ENCODE results near the gene SLC23A2. TPM values are rescaled to one million over a fixed set of nuclear protein-coding genes. Genes with fewer than 3 reads are reported as not detected.
"Not testable (repeated sequence)": the region's sequence is repeated elsewhere in the genome, so short reads cannot be mapped to it uniquely, and the experiment has no call there.

SLC23A2 gene
- total RNA-seq, 8 experiments from 2014 or later, result 7.4 to 35.3 (median 15.4) TPM

DNA sequence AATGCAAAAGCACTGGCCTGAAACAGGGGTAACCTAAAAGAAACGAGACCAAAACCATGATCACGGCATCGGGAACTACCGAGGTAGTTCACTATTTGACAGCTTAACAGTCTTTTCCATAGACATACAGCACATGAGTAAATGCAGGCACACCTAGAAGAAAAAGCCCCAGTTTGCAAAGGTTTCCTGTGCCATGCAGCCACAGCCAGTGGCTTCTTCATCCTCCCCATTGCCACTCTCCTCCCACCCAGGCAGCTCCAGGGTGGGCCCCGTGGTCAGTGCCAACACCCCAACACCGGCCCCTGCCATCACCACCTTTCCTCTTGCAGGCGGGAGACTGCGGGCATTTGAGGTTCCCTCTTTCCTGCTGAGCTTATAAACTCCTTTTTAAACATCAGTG, 115.4 kb downstream of the SLC23A2 start:
- no peak for ATAC-seq (replicated peaks in 6 of 8)
- in situ Hi-C loops (cut with MboI; ENCODE audit: low pct_unique_long_range_greater_than_20kb in 2 of 9, low sequenced_read_pairs in 9 of 9, unreplicated experiment in 9 of 9), result no loop called here
- WGBS, 10 experiments, result 67 to 100% (median 93%) methylated on average over 1 to 6 of the region's 8 CpGs; no CpG with 5 or more reads in 2 of the 10 experiments
- no peak overlapping the region for H3K27ac ChIP-seq
- H3K4me3 ChIP-seq, result no peak overlapping the region
- H3K4me1 ChIP-seq (replicated peaks in 1 of 2), result no peaks in the 10 kb centered on the region

DNA sequence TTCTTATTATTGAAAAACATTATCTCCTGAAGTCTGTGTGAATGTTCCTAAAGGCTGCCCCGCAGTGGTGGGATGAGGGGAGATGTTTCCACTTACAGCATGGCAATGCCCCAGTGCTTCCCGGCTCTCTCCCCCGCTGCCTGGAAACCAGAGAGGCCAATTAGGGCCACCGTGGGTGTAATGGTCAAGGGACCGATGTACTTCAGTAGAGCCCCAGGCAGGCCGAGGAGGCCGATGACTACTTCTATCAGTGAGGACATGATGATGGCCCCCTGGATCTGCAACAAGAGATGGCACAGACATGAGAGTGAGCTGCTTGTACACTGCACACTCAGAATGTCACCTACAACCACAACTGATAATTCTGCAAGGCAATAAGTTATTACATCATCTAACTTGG, 117.8 kb downstream of the SLC23A2 start:
- H3K4me1 ChIP-seq (replicated peaks in 1 of 2), result no peaks in the 10 kb centered on the region
- no peak overlapping the region for H3K27ac ChIP-seq
- 45 to 100% (median 100%) methylated on average over 1 to 7 of the region's 7 CpGs; no CpG with 5 or more reads in 5 of the 10 experiments for whole genome bisulfite sequencing, 10 experiments
- no peak for ATAC-seq (replicated peaks in 6 of 8)
- in situ Hi-C loops (cut with MboI; ENCODE audit: low pct_unique_long_range_greater_than_20kb in 2 of 9, low sequenced_read_pairs in 9 of 9, unreplicated experiment in 9 of 9), result no loop called here
- no peak overlapping the region for H3K4me3 ChIP-seq

DNA sequence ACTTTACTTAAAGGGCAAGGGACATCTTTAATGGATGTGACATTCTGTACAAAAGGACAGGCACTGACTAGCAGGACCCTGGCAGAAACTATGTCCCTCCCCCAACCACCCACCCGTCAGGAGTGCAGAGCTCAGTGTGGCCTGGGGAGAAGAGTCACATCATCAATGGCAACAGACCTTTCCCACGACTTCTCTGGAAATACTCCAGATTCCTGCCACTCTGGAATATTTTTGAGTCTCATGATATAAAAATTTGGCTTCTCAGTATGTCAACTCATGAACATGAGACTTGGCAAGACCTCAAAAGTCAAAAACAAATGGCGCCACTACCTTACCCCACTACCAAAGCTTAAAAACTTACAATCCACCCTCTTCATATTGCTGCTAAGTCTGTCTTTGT, 118.3 kb downstream of the SLC23A2 start:
- ATAC-seq (replicated peaks in 6 of 8), result no peak
- in situ Hi-C loops (cut with MboI; ENCODE audit: low pct_unique_long_range_greater_than_20kb in 2 of 9, low sequenced_read_pairs in 9 of 9, unreplicated experiment in 9 of 9), result no loop called here

DNA sequence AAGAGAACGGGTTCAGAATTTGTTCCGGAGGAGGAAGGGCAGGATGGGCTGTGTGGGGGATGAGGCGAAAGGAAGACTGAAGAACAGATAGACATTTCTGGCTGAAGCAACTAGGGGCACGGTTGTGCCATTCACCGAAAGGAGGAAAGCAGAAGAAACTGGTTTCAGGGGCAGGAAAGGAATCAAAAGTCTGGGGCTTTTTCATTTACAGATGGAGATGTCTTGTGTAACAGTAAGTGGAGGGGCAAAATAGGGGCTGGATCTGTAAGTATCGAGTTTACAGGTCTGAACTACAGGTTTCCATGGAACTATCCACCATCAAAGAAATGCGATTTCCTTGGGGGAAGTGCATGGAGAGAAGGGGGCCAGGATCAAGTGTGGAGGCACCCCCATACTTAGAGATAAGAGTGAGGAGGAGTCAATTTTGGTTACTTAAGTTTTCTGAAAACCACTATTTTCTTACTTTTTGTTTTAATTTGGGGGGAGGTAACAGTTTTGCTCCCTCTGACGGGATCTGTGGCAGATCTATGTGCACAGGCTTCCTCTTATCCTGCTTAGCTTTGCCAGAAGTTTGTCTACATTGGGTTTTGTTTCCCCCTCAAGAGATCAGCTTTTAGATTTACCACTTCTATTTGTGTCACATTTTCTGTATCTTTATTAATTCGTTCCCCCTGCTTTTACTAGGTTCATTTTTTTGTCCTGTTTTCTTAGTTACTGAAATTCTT, 120.1 kb downstream of the SLC23A2 start:
- in situ Hi-C loops (cut with MboI; ENCODE audit: low pct_unique_long_range_greater_than_20kb in 2 of 9, low sequenced_read_pairs in 9 of 9, unreplicated experiment in 9 of 9), result no loop called here
- no peak for ATAC-seq (replicated peaks in 6 of 8)

More for the DNA sequence above, 118.3 kb downstream of the SLC23A2 start:
- H3K4me1 ChIP-seq (replicated peaks in 1 of 2), result no peaks in the 10 kb centered on the region
- H3K4me3 ChIP-seq, result no peak overlapping the region
- WGBS, 10 experiments, result 69 to 100% (median 94%) methylated on average over 1 to 2 of the region's 3 CpGs; no CpG with 5 or more reads in 3 of the 10 experiments
- no peak overlapping the region for H3K27ac ChIP-seq

DNA sequence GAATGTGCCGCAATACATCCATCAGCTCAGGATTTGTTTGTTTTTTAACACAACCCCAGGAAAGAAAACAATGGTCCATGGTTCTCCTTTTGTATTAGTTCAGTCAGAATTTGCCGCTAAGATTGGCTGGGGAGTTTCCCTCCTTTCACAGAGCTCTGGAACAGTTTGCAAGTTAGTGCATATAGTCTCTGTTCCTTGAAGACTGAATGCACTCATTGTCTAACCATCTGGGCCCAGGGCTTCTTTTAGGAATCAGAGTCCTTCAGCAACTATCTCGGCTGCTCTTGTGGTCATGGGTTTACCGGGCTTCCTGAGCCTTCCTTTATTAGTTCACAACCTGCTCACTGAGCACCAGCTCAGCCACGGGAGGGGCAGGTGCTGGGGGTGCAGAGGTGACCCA, 121.3 kb downstream of the SLC23A2 start:
- ATAC-seq (replicated peaks in 6 of 8), result peak in 2 of 8 experiments; percentile 27 to 38
- in situ Hi-C loops (cut with MboI; ENCODE audit: low pct_unique_long_range_greater_than_20kb in 2 of 9, low sequenced_read_pairs in 9 of 9, unreplicated experiment in 9 of 9), result no loop called here
- Histone ChIP-seq H3K4me1 (replicated peaks in 1 of 2) (no peaks in the 10 kb centered on the region), H3K4me3 (no peak overlapping the region), H3K27ac (no peak overlapping the region)
- WGBS, 10 experiments, result 14 to 100% (median 31%) methylated on average over 1 to 5 of the region's 5 CpGs; no CpG with 5 or more reads in 1 of the 10 experiments

More for the DNA sequence above, 120.1 kb downstream of the SLC23A2 start:
- WGBS, 10 experiments, result 78 to 100% (median 93%) methylated on average over 2 to 9 of the region's 9 CpGs
- Histone ChIP-seq H3K27ac (no peak overlapping the region), H3K4me3 (no peak overlapping the region), H3K4me1 (replicated peaks in 1 of 2) (no peaks in the 10 kb centered on the region)

DNA sequence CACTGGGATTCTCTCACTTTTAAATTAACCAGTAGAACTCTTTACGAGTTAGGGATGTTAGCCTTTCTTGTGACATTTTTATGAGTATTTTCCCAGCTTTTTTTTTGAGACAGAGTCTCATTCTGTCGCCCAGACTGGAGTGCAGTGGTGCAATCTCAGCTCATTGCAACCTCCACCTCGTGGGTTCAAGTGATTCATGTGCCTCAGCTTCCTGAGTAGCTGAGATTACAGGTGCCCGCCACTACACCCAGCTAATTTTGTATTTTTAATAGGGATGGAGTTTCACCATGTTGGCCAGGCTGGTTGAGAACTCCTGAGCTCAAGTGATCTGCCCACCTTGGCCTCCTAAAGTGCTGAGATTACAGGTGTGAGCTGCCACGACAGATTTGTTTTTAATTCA, 123.2 kb downstream of the SLC23A2 start:
- H3K4me1 ChIP-seq (replicated peaks in 1 of 2); H3K4me3 ChIP-seq; H3K27ac ChIP-seq; ATAC-seq (replicated peaks in 6 of 8); in situ Hi-C loops (cut with MboI; ENCODE audit: low pct_unique_long_range_greater_than_20kb in 2 of 9, low sequenced_read_pairs in 9 of 9, unreplicated experiment in 9 of 9): not testable (repeated sequence)
- 66 to 100% (median 92%) methylated on average over 1 to 5 of the region's 5 CpGs; no CpG with 5 or more reads in 2 of the 10 experiments for WGBS, 10 experiments

DNA sequence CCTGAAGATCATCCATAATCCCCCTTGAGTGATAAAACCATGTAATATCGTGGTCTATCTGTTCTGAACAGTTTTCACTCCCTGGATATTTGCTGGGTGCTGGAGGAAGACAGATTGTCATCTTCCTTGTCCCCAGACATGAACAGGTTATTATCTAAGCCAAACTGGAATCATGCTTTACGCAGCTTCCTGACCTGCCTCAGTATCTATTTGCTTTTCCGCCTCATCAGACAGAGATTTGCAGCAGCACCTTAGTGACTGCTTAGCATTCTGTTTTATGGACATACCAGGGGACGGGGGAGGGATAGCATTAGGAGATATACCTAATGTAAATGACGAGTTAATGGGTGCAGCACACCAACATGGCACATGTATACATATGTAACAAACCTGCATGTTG, 124.6 kb downstream of the SLC23A2 start:
- no peak overlapping the region for H3K4me3 ChIP-seq
- no peaks in the 10 kb centered on the region for H3K4me1 ChIP-seq (replicated peaks in 1 of 2)
- in situ Hi-C loops (cut with MboI; ENCODE audit: low pct_unique_long_range_greater_than_20kb in 2 of 9, low sequenced_read_pairs in 9 of 9, unreplicated experiment in 9 of 9), result no loop called here
- no peak overlapping the region for H3K27ac ChIP-seq
- ATAC-seq (replicated peaks in 6 of 8), result no peak
- 75 to 100% (median 100%) methylated on average over 1 to 5 of the region's 5 CpGs; no CpG with 5 or more reads in 3 of the 10 experiments for WGBS, 10 experiments

DNA sequence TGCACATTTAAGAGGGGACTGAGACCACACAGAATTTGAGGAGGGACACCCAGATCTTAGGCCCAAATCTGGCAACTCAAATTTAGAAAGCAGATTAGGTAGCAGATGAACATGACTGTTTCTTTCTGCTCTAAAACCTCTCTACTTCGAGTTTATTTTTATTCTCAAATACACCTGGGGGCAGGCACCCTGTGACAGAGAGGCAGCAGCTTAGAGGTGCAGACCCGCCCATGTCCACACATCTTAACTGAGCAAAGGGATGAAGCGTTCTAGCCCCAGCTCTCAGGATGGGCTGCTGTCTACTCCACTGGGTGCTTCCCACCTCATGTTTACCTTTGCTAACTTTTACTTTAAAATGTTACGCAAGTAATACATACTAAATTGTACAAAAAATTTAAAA, 125.0 kb downstream of the SLC23A2 start:
- no peak overlapping the region for H3K27ac ChIP-seq
- ATAC-seq (replicated peaks in 6 of 8), result no peak
- H3K4me3 ChIP-seq, result no peak overlapping the region
- in situ Hi-C loops (cut with MboI; ENCODE audit: low pct_unique_long_range_greater_than_20kb in 2 of 9, low sequenced_read_pairs in 9 of 9, unreplicated experiment in 9 of 9), result no loop called here
- H3K4me1 ChIP-seq (replicated peaks in 1 of 2), result no peaks in the 10 kb centered on the region
- 50 to 100% (median 90%) methylated on average over 1 to 3 of the region's 4 CpGs; no CpG with 5 or more reads in 1 of the 10 experiments for WGBS, 10 experiments

DNA sequence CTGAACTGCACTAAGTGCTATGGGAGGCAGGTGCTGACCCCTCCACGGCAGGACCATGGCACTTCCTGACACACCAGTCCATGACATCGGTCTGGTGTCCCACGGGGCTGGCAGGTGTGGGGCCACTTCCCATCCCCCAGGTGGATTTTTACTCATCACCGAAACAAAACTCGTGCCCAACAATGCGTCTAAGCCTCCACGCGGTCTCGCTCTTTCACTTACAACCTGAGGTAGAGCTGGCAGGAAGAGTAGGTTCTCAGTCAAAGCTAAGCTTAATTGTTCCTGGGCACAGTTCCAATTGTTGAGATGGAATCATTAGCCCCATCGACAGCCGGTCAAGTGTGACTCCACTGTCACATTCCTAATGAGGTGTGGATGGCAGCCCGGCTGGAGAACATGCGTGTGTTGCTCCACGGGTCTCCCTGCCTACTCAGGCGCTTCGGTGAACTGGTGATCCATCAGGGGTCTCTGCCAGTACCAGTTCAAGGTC, 125.7 kb downstream of the SLC23A2 start:
- WGBS, 10 experiments, result 86 to 100% (median 98%) methylated on average over 3 to 13 of the region's 16 CpGs; no CpG with 5 or more reads in 4 of the 10 experiments
- Histone ChIP-seq H3K4me1 (replicated peaks in 1 of 2) (no peaks in the 10 kb centered on the region), H3K27ac (no peak overlapping the region), H3K4me3 (no peak overlapping the region)
- in situ Hi-C loops (cut with MboI; ENCODE audit: low pct_unique_long_range_greater_than_20kb in 2 of 9, low sequenced_read_pairs in 9 of 9, unreplicated experiment in 9 of 9), result no loop called here
- peak in 1 of 8 experiments; percentile 44 for ATAC-seq (replicated peaks in 6 of 8)

DNA sequence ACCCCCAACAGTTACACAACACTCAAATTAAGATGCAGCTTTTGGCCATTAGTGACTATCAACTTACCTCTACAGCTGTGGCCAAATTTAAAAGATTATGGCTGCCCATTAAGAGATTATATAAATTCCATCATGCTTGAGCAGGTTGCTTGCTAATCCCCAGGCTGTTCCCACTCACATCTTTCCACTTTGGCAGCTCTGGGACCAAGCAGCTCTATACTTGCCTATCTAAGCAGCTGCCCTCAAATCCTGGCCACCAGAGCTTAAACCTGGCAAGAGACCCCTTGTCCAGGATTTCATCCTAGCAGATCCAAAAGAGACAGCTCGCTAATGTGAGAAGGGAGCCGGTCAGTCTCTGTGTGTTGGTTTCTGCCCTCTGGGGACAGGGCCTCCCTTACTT, 127.9 kb downstream of the SLC23A2 start:
- Histone ChIP-seq H3K4me1 (replicated peaks in 1 of 2) (no peaks in the 10 kb centered on the region), H3K4me3 (no peak overlapping the region), H3K27ac (no peak overlapping the region)
- 80% methylated on average over 1 of the region's 2 CpGs; no CpG with 5 or more reads in 9 of the 10 experiments for WGBS, 10 experiments
- no peak for ATAC-seq (replicated peaks in 6 of 8)
- in situ Hi-C loops (cut with MboI; ENCODE audit: low pct_unique_long_range_greater_than_20kb in 2 of 9, low sequenced_read_pairs in 9 of 9, unreplicated experiment in 9 of 9), result no loop called here

DNA sequence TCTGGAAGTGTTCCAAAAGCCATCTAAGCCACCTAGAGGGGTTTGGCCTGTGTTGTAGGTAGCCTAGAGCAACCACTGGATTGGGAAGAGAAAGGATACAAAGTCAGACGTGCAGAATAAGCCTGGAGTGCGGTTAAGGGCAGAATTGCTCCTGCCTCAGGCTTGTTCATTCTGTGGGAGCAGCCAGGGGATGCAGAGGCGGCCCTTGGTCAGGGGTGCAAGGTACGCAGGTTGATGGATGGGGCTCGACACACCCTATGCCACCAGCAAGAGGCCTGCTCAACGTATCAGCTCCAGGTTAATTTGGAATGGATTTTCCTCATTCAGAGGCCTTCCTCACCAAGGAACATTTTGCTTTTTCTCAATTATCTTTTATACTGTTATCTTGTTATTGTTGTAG, 129.8 kb downstream of the SLC23A2 start:
- Histone ChIP-seq H3K27ac (no peak overlapping the region), H3K4me3 (no peak overlapping the region), H3K4me1 (replicated peaks in 1 of 2) (no peaks in the 10 kb centered on the region)
- 86 to 100% (median 95%) methylated on average over 1 to 4 of the region's 6 CpGs; no CpG with 5 or more reads in 1 of the 10 experiments for whole genome bisulfite sequencing, 10 experiments
- peak in 1 of 8 experiments; percentile 9 for ATAC-seq (replicated peaks in 6 of 8)
- in situ Hi-C loops (cut with MboI; ENCODE audit: low pct_unique_long_range_greater_than_20kb in 2 of 9, low sequenced_read_pairs in 9 of 9, unreplicated experiment in 9 of 9), result no loop called here

DNA sequence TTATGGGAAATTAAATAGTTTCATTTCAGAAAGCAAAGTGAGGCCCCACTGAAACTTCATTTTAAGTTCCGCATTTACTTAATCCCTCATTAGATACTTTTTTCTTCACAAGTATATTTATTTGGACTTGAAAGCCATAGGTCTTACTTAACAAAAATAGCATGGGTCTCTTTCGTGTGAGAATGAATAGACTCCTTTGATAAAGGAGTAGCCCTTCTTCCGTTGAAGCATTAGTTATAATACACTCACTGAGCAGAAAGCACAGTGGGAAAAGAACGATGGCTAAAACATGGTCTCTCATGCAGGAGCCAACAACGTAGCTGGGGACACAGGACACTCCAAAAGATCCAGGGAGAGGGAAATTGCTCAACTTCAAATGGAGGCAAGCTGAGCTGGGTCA, 130.4 kb downstream of the SLC23A2 start:
- H3K27ac ChIP-seq, result no peak overlapping the region
- 50 to 100% (median 86%) methylated on average over 2 to 5 of the region's 5 CpGs for WGBS, 10 experiments

DNA sequence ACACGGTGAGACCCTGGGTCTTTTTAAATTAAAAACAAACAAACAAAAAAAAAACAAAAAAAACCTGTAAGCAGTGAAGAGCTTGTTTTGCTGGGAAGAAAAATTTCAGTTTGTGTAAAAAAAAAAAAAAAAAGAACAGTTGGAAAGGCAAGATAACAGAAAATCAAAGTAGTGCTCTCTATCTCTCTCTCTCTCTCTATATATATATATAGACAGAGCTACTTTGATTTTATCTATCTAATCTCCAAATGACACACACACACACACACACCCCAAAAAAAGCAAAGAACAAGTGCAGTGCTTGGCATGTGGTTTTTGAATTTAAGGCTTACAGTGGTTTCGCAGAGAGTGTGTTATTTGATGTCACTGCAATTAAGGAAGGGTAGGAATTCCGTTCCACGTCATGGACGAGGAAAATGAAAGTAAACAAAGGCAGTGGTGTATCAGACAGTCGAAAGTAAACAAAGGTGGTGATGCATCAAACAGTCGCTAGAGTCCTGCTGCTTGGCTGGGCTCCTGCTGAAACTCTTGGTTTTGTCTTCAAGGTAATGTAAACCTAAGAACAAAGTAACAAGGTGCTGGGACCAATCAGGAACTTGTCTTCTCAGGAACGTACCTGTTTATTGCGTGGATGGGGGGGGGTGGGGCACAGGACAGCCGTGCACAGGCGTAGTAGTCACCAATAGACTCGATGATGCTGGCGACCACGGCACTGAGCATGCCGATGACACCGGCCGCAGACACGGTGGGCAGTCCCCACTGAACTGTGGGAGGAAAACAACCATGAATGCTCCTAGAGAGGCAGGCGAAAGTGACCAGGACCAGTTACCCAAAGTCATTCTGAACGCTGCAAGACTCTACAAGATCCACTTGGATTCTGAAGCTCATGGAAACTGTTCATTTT, 131.8 kb downstream of the SLC23A2 start:
- no peak overlapping the region for H3K4me3 ChIP-seq
- no peak for ATAC-seq (replicated peaks in 6 of 8)
- WGBS, 10 experiments, result 39 to 95% (median 92%) methylated on average over 1 to 15 of the region's 20 CpGs
- no peaks in the 10 kb centered on the region for H3K4me1 ChIP-seq (replicated peaks in 1 of 2)
- in situ Hi-C loops (cut with MboI; ENCODE audit: low pct_unique_long_range_greater_than_20kb in 2 of 9, low sequenced_read_pairs in 9 of 9, unreplicated experiment in 9 of 9), result no loop called here
- H3K27ac ChIP-seq, result no peak overlapping the region

More for the DNA sequence above, 130.4 kb downstream of the SLC23A2 start:
- in situ Hi-C loops (cut with MboI; ENCODE audit: low pct_unique_long_range_greater_than_20kb in 2 of 9, low sequenced_read_pairs in 9 of 9, unreplicated experiment in 9 of 9), result no loop called here
- no peaks in the 10 kb centered on the region for H3K4me1 ChIP-seq (replicated peaks in 1 of 2)
- ATAC-seq (replicated peaks in 6 of 8), result no peak
- no peak overlapping the region for H3K4me3 ChIP-seq
